ENCODE measurements around the gene TMCC1. TPM values are rescaled to one million over a fixed set of nuclear protein-coding genes. Genes with fewer than 3 reads are reported as not detected.
A peak's percentile ranks its signal among the peaks of the same experiment; 100 is the strongest.

The TMCC1 gene
- total RNA-seq, 2 donors from 2014 or later, result 41.0 to 51.1 TPM

- peaks cover 18% of the 10 kb centered on the region for H3K4me1 ChIP-seq (ENCODE audit: control insufficient read depth, insufficient read depth, low read length)
- H3K4me1 Mint-ChIP-seq, result peaks cover 47% of the 10 kb centered on the region
- no peak overlapping the region for H3K27ac Mint-ChIP-seq
These were observed 202.5 kb downstream of the TMCC1 start for GRCh38 chr3:129690963-129691362.

GRCh38 chr3:129690406-129690805, 203.1 kb downstream of the TMCC1 start:
- H3K27ac ChIP-seq (ENCODE audit: low read depth, low read length), result no peak overlapping the region
- Mint-ChIP-seq H3K9me3 (peaks cover 25% of the 10 kb centered on the region), H3K36me3 (ENCODE audit: low read depth) (peaks cover 12% of the 10 kb centered on the region), H3K4me3 (no peak overlapping the region), H3K27me3 (ENCODE audit: insufficient read depth) (no peaks in the 10 kb centered on the region), H3K4me1 (peaks cover 47% of the 10 kb centered on the region), H3K27ac (no peak overlapping the region)
- no peak overlapping the region for H3K9ac ChIP-seq (ENCODE audit: extremely low read depth, low read length, poor library complexity, severe bottlenecking)
- no peaks in the 10 kb centered on the region for H3K27me3 ChIP-seq (ENCODE audit: control insufficient read depth, insufficient read depth, low read length, poor library complexity, severe bottlenecking)
- peak; percentile 78 for DNase-seq
- peak overlapping the region; percentile 8 for H3K4me3 ChIP-seq (ENCODE audit: low read length)
- peaks cover 18% of the 10 kb centered on the region for H3K4me1 ChIP-seq (ENCODE audit: control insufficient read depth, insufficient read depth, low read length)
- H3K9me3 ChIP-seq (ENCODE audit: control insufficient read depth, low read length), result peaks cover 30% of the 10 kb centered on the region
- peaks cover 4% of the 10 kb centered on the region for H3K36me3 ChIP-seq (ENCODE audit: control insufficient read depth, insufficient read depth, low read length)
- TF ChIP-seq, protein P1, sequence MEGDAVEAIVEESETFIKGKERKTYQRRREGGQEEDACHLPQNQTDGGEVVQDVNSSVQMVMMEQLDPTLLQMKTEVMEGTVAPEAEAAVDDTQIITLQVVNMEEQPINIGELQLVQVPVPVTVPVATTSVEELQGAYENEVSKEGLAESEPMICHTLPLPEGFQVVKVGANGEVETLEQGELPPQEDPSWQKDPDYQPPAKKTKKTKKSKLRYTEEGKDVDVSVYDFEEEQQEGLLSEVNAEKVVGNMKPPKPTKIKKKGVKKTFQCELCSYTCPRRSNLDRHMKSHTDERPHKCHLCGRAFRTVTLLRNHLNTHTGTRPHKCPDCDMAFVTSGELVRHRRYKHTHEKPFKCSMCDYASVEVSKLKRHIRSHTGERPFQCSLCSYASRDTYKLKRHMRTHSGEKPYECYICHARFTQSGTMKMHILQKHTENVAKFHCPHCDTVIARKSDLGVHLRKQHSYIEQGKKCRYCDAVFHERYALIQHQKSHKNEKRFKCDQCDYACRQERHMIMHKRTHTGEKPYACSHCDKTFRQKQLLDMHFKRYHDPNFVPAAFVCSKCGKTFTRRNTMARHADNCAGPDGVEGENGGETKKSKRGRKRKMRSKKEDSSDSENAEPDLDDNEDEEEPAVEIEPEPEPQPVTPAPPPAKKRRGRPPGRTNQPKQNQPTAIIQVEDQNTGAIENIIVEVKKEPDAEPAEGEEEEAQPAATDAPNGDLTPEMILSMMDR (conservative IDR thresholded peaks at IDR 0.05), result no peak

More at GRCh38 chr3:129690963-129691362, 202.5 kb downstream of the TMCC1 start:
- Mint-ChIP-seq H3K4me3 (no peak overlapping the region), H3K36me3 (ENCODE audit: low read depth) (peaks cover 18% of the 10 kb centered on the region), H3K9me3 (peaks cover 31% of the 10 kb centered on the region), H3K27me3 (ENCODE audit: insufficient read depth) (no peaks in the 10 kb centered on the region)
- H3K36me3 ChIP-seq (ENCODE audit: control insufficient read depth, insufficient read depth, low read length), result peaks cover 4% of the 10 kb centered on the region
- no peak overlapping the region for H3K4me3 ChIP-seq (ENCODE audit: low read length)
- TF ChIP-seq, protein P1 (conservative IDR thresholded peaks at IDR 0.05), result no peak
- no peak for DNase-seq
- H3K27me3 ChIP-seq (ENCODE audit: control insufficient read depth, insufficient read depth, low read length, poor library complexity, severe bottlenecking), result no peaks in the 10 kb centered on the region
- peak overlapping the region; percentile 18 for H3K27ac ChIP-seq (ENCODE audit: low read depth, low read length)
- H3K9ac ChIP-seq (ENCODE audit: extremely low read depth, low read length, poor library complexity, severe bottlenecking), result no peak overlapping the region
- 95 to 96% methylated on average over 2 of the region's 2 CpGs for WGBS, 2 experiments (ENCODE audit: insufficient coverage in 1 of 2, insufficient read length in 1 of 2)
- H3K9me3 ChIP-seq (ENCODE audit: control insufficient read depth, low read length), result peaks cover 36% of the 10 kb centered on the region

GRCh38 chr3:129689036-129689435, 204.5 kb downstream of the TMCC1 start:
- TF ChIP-seq, protein P1 (conservative IDR thresholded peaks at IDR 0.05), result no peak
- H3K27ac ChIP-seq (ENCODE audit: low read depth, low read length), result peak overlapping the region; percentile 59
- Mint-ChIP-seq H3K36me3 (ENCODE audit: low read depth) (peaks cover under 1% of the 10 kb centered on the region), H3K27me3 (ENCODE audit: insufficient read depth) (no peaks in the 10 kb centered on the region), H3K27ac (peak overlapping the region; percentile 63), H3K4me1 (peaks cover 56% of the 10 kb centered on the region), H3K9me3 (peaks cover 13% of the 10 kb centered on the region), H3K4me3 (peak overlapping the region; percentile 47)
- H3K9me3 ChIP-seq (ENCODE audit: control insufficient read depth, low read length), result peaks cover 18% of the 10 kb centered on the region
- peaks cover 18% of the 10 kb centered on the region for H3K4me1 ChIP-seq (ENCODE audit: control insufficient read depth, insufficient read depth, low read length)
- H3K36me3 ChIP-seq (ENCODE audit: control insufficient read depth, insufficient read depth, low read length), result no peaks in the 10 kb centered on the region
- peak overlapping the region; percentile 65 for H3K4me3 ChIP-seq (ENCODE audit: low read length)
- WGBS, 2 experiments (ENCODE audit: insufficient coverage in 1 of 2, insufficient read length in 1 of 2), result 50 to 64% methylated on average over 1 to 3 of the region's 3 CpGs
- no peak for DNase-seq
- no peak overlapping the region for H3K9ac ChIP-seq (ENCODE audit: extremely low read depth, low read length, poor library complexity, severe bottlenecking)
- no peaks in the 10 kb centered on the region for H3K27me3 ChIP-seq (ENCODE audit: control insufficient read depth, insufficient read depth, low read length, poor library complexity, severe bottlenecking)

Data from endodermal cell (in vitro differentiated cells).